K562 (cell line): ENCODE results near the gene ACTRT2. TPM values are rescaled to one million over a fixed set of nuclear protein-coding genes. Genes with fewer than 3 reads are reported as not detected.

Experiments
- ATAC-seq: fragments of 200-7000 bp; cut with Tn5 transposase; 3 replicates; pipeline ENCODE4 v1.9.1; 2020; ENCODE audit warnings: moderate library complexity
- BruUV-seq: library from RNA; stranded (reverse); fragments of 400-500 nt; replicated peaks from 2 replicates; lab custom pipeline; 2021; lab: Mats Ljungman, UMichigan
- CTCF ChIA-PET: fragments of 300-600 bp; formaldehyde crosslinking; extraction: SDS; loops from one replicate; lab custom pipeline; 2021; ENCODE audit warnings: low intra/inter-chr PET ratio; lab: Yijun Ruan, JAX
- POLR2A ChIA-PET: fragments of 300-600, 350-650 bp; sonication (Branson Sonifier 250); formaldehyde crosslinking; extraction: SDS; loops from one replicate; lab custom pipeline; 2021; ENCODE audit warnings: antibody characterized with exemption, inconsistent platforms; lab: Yijun Ruan, JAX
- DNase-seq, 4 experiments: peaks; one replicate each; pipeline versions ENCODE4 v3.0.0 to v3.0.0-alpha.2; 2011 to 2018; ENCODE audit warnings: low spot score in 3 of 4, mixed read lengths in 3 of 4; ENCODE audit errors: extremely low read depth in 1 of 4
- FAIRE-seq: peaks from 2 replicates; lab custom pipeline; 2011; peaks lifted over from hg19 to GRCh38; lab: Jason Lieb, UNC
- H2AFZ ChIP-seq: 2 replicates; pipeline ENCODE4 v1.6.0; 2011; ENCODE audit warnings: low read depth, low read length, control low read depth, inconsistent platforms
- H3K27ac ChIP-seq: fragments of 200-600 bp; 3 replicates; pipeline ENCODE4 v1.8.0; 2011; ENCODE audit warnings: low read depth, mild to moderate bottlenecking, control low read depth, inconsistent platforms, low read length, moderate library complexity, mixed read lengths; ENCODE audit errors: extremely low read depth
- H3K27me3 ChIP-seq, 2 experiments: fragments of 300-600 bp in 1 of 2; 2 replicates in 1 of 2; 3 replicates in 1 of 2; pipeline versions ENCODE4 v1.6.0 to v1.8.0; 2011; ENCODE audit warnings: inconsistent platforms in 2 of 2, low read length in 2 of 2, mild to moderate bottlenecking in 1 of 2, mixed read lengths in 1 of 2, moderate library complexity in 1 of 2; ENCODE audit not compliant: control insufficient read depth in 2 of 2, insufficient read depth in 2 of 2
- H3K36me3 ChIP-seq: fragments of 300-600 bp; 3 replicates; pipeline ENCODE4 v1.8.0; 2011; ENCODE audit warnings: mild to moderate bottlenecking, low read length, inconsistent platforms; ENCODE audit not compliant: control insufficient read depth, insufficient read depth
- H3K4me1 ChIP-seq, 2 experiments: fragments of 200-600 bp in 1 of 2; replicated peaks in 1 of 2; 2 replicates in 1 of 2; 3 replicates in 1 of 2; pipeline versions ENCODE4 v1.5.1 to v1.8.0; 2011; ENCODE audit warnings: inconsistent platforms in 2 of 2, low read length in 2 of 2, mild to moderate bottlenecking in 1 of 2, mixed read lengths in 1 of 2, moderate library complexity in 1 of 2; ENCODE audit not compliant: control insufficient read depth in 2 of 2, insufficient read depth in 2 of 2
- H3K4me2 ChIP-seq: 2 replicates; pipeline ENCODE4 v1.6.1; 2011; ENCODE audit warnings: low read length, control low read depth, inconsistent platforms, mixed read lengths; ENCODE audit not compliant: insufficient read depth
- H3K4me3 ChIP-seq: fragments of 200-600 bp; sonication (generic), shearing (Covaris generic); 2 replicates; pipeline ENCODE4 v1.5.1; 2016; ENCODE audit warnings: control low read depth, inconsistent platforms
- H3K79me2 ChIP-seq: fragments of 200-600 bp; 3 replicates; pipeline ENCODE4 v1.8.0; 2011; ENCODE audit warnings: low read length, inconsistent platforms; ENCODE audit not compliant: control insufficient read depth, insufficient read depth
- H3K9ac ChIP-seq, 2 experiments: 2 replicates each; pipeline versions ENCODE4 v1.6.0 to v1.6.1; 2011; ENCODE audit warnings: low read depth in 2 of 2, low read length in 2 of 2, control low read depth in 1 of 2, inconsistent platforms in 1 of 2, mild to moderate bottlenecking in 1 of 2, mixed read lengths in 1 of 2; ENCODE audit not compliant: insufficient read depth in 1 of 2
- H3K9me1 ChIP-seq: one replicate; pipeline ENCODE4 v1.6.0; 2011; ENCODE audit warnings: inconsistent platforms, mild to moderate bottlenecking, low read length, moderate library complexity; ENCODE audit not compliant: control insufficient read depth, insufficient read depth
- H3K9me3 ChIP-seq: replicated peaks from 2 replicates; pipeline ENCODE4 v1.5.1; 2011; ENCODE audit warnings: low read depth, low read length, inconsistent platforms; ENCODE audit not compliant: control insufficient read depth, insufficient read depth
- H4K20me1 ChIP-seq: replicated peaks from 2 replicates; pipeline ENCODE4 v1.6.1; 2011; ENCODE audit warnings: low read length, inconsistent platforms, mixed read lengths; ENCODE audit not compliant: control insufficient read depth, insufficient read depth
- BHLHE40 ChIP-seq: IDR thresholded peaks from 2 replicates; pipeline ENCODE4 v1.6.1; 2011; ENCODE audit warnings: low read length, improper control_type of control experiment
- CSDE1 ChIP-seq, 2 experiments: fragments of 450-650 bp; IDR thresholded peaks; 2 replicates each; pipeline ENCODE4 v1.6.1; 2016; ENCODE audit warnings: mild to moderate bottlenecking in 1 of 2
- FIP1L1 ChIP-seq: fragments of 200-400 bp; formaldehyde crosslinking; IDR thresholded peaks from 2 replicates; pipeline ENCODE4 v1.6.1; 2018; ENCODE audit warnings: mild to moderate bottlenecking, low read depth, low read length; ENCODE audit not compliant: poor library complexity, severe bottlenecking
- MTA3 ChIP-seq: fragments of 450-650 bp; formaldehyde crosslinking; IDR thresholded peaks from 2 replicates; pipeline ENCODE4 v1.6.1; 2017; ENCODE audit warnings: mild to moderate bottlenecking, borderline replicate concordance
- TCFL5 ChIP-seq: fragments of 250-450 bp; sonication (Bioruptor Pico); conservative IDR thresholded peaks from 2 replicates; pipeline ENCODE4 v1.6.1; 2021; ENCODE audit warnings: mild to moderate bottlenecking, moderate library complexity, matching md5 sums
- ZNF41 ChIP-seq: fragments of 250-450 bp; sonication (Bioruptor Pico); conservative IDR thresholded peaks from 2 replicates; pipeline ENCODE4 v1.4.0; 2020; ENCODE audit warnings: mild to moderate bottlenecking
- WGBS: fragments of 100-300 bp; shearing (Covaris generic); methylation state at CpG from one replicate; pipeline ENCODE4 v1.1.6; 2016; ENCODE audit warnings: low coverage, mixed read lengths; ENCODE audit not compliant: insufficient coverage; ENCODE audit errors: missing lambda C conversion rate; 5-methylcytosine and 5-hydroxymethylcytosine counted together
- in situ Hi-C: fragments of 300-500 bp; cut with MboI; formaldehyde crosslinking; loops from 4 replicates; pipeline ENCODE4 v1.15.0; 2018; ENCODE audit warnings: inconsistent platforms, mixed read lengths
- intact Hi-C: fragments of 100-400 bp; cut with micrococcal nuclease; formaldehyde crosslinking; loops from 2 replicates; pipeline ENCODE4 v1.14.2; 2022
- polyA plus RNA-seq, 8 experiments: library from polyadenylated mRNA; depleted of rRNA in 4 of 8; stranded (reverse) in 5 of 8; unstranded in 3 of 8; fragments of >200 nt; fragmentation: Nextera tagmentation in 2 of 8; fragmentation: Illumina TruSeq in 1 of 8; extraction: Ambion mirVana in 2 of 8; extraction: Trizol in 1 of 8; gene quantifications; 2 replicates each; pipeline versions ENCODE4 v1.2.1 to v1.2.3, GENCODE V29; 2011 to 2014; ENCODE audit warnings: inconsistent platforms in 1 of 8, missing spikeins in 1 of 8
- total RNA-seq, 7 experiments: library from RNA; depleted of rRNA in 6 of 7; stranded (reverse); fragments of >200 nt in 6 of 7; fragmentation: Illumina TruSeq in 2 of 7; extraction: Trizol in 2 of 7; gene quantifications; 2 replicates each; pipeline versions ENCODE4 v1.2.1 to v1.2.3, GENCODE V29; 2011 to 2021; ENCODE audit warnings: low replicate concordance in 1 of 7
- TF ChIP-seq, protein P1 (sequence below): fragments of 250-450 bp; sonication (Bioruptor Pico); IDR thresholded peaks from 2 replicates; pipeline ENCODE4 v1.4.0; 2020; ENCODE audit warnings: mild to moderate bottlenecking, moderate library complexity, borderline replicate concordance

ACTRT2 gene
- total and polyA plus RNA-seq, 9 of the 15 experiments (the other 6 are each of a cell fraction or from before 2014, with no cell fraction given): not detected

- BruUV-seq: no TSS peak
- no peak overlapping the region for H3K9ac ChIP-seq
- intact Hi-C loops: no loop called here
- H3K4me3 ChIP-seq: no peak overlapping the region
- no peaks in the 10 kb centered on the region for H3K79me2 ChIP-seq
- H3K4me1 ChIP-seq: no peaks in the 10 kb centered on the region
- H3K36me3 ChIP-seq: no peaks in the 10 kb centered on the region
- 35% methylated on average over 45 of the region's 97 CpGs for WGBS
- in situ Hi-C loops: no loop called here
- no peak overlapping the region for H2AFZ ChIP-seq
- no peaks in the 10 kb centered on the region for H3K9me1 ChIP-seq
- H3K27ac ChIP-seq: no peak overlapping the region
- H3K4me2 ChIP-seq: no peak overlapping the region
- peaks cover 2 to 20% of the 10 kb centered on the region in 2 experiments; a peak in 3 of 5 replicates for H3K27me3 ChIP-seq
- no peaks in the 10 kb centered on the region for H3K9me3 ChIP-seq
- no peak for TF ChIP-seq TCFL5
- TF ChIP-seq FIP1L1: no peak
- TF ChIP-seq CSDE1 (IDR thresholded peaks at IDR 0.05): no peak
- TF ChIP-seq MTA3: no peak
- no peak for TF ChIP-seq ZNF41 (CRISPR knock-in tag)
- TF ChIP-seq BHLHE40: no peak
- TF ChIP-seq, protein P1, sequence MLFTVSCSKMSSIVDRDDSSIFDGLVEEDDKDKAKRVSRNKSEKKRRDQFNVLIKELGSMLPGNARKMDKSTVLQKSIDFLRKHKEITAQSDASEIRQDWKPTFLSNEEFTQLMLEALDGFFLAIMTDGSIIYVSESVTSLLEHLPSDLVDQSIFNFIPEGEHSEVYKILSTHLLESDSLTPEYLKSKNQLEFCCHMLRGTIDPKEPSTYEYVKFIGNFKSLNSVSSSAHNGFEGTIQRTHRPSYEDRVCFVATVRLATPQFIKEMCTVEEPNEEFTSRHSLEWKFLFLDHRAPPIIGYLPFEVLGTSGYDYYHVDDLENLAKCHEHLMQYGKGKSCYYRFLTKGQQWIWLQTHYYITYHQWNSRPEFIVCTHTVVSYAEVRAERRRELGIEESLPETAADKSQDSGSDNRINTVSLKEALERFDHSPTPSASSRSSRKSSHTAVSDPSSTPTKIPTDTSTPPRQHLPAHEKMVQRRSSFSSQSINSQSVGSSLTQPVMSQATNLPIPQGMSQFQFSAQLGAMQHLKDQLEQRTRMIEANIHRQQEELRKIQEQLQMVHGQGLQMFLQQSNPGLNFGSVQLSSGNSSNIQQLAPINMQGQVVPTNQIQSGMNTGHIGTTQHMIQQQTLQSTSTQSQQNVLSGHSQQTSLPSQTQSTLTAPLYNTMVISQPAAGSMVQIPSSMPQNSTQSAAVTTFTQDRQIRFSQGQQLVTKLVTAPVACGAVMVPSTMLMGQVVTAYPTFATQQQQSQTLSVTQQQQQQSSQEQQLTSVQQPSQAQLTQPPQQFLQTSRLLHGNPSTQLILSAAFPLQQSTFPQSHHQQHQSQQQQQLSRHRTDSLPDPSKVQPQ: no peak
- ChIA-PET CTCF (no interaction called here), POLR2A (interaction anchor here (0.6 kb wide), 1 partner anchor 95 kb away, joined by 3 read pairs; no protein-coding TSS in a partner anchor)
- ATAC-seq (no peak), FAIRE-seq (no peak), DNase-seq (no peak)
- H4K20me1 ChIP-seq: no peaks in the 10 kb centered on the region
Observed at GRCh38 chr1:3067671-3068563, 46.6 kb downstream of the ACTRT2 start.
